HEK293 (cell line): ENCODE measurements around the gene WNK4.

Source experiments
- GFI1B ChIP-seq: fragments of 450-650 bp; formaldehyde crosslinking; IDR thresholded peaks from 2 replicates; pipeline ENCODE4 v1.5.1; 2016; ENCODE audit warnings: missing biosample characterization, missing genetic modification characterization
- TCF7L2 ChIP-seq: IDR thresholded peaks from 2 replicates; pipeline ENCODE4 v1.6.1; 2011; ENCODE audit warnings: low read depth, mild to moderate bottlenecking, inconsistent platforms, low read length, moderate library complexity, borderline replicate concordance
- ZBTB17 ChIP-seq: fragments of 450-650 bp; formaldehyde crosslinking; IDR thresholded peaks from 2 replicates; pipeline ENCODE4 v1.5.1; 2016; ENCODE audit warnings: missing biosample characterization, missing genetic modification characterization
- ZNF114 ChIP-seq: fragments of 450-650 bp; formaldehyde crosslinking; IDR thresholded peaks from 2 replicates; pipeline ENCODE4 v1.5.0; 2017; ENCODE audit warnings: missing biosample characterization, missing genetic modification characterization
- ZNF302 ChIP-seq: fragments of 450-650 bp; formaldehyde crosslinking; IDR thresholded peaks from 2 replicates; pipeline ENCODE4 v1.5.1; 2016; ENCODE audit warnings: missing biosample characterization, missing genetic modification characterization, low read depth
- ZNF561 ChIP-seq: fragments of 450-650 bp; IDR thresholded peaks from 2 replicates; pipeline ENCODE4 v1.5.1; 2018; ENCODE audit warnings: missing biosample characterization, missing genetic modification characterization, borderline replicate concordance
- ZNF677 ChIP-seq: fragments of 450-650 bp; IDR thresholded peaks from 2 replicates; pipeline ENCODE4 v1.5.0; 2018; ENCODE audit warnings: missing biosample characterization, mild to moderate bottlenecking, missing genetic modification characterization, moderate library complexity
- TF ChIP-seq, protein P1 (sequence below): fragments of 450-650 bp; formaldehyde crosslinking; IDR thresholded peaks from 2 replicates; pipeline ENCODE4 v1.5.1; 2016; ENCODE audit warnings: missing biosample characterization, missing genetic modification characterization
- TF ChIP-seq, protein P2 (sequence below): fragments of 450-650 bp; formaldehyde crosslinking; IDR thresholded peaks from 2 replicates; pipeline ENCODE4 v1.5.1; 2016; ENCODE audit warnings: missing biosample characterization, missing genetic modification characterization
- TF ChIP-seq, protein P3 (sequence below): fragments of 450-650 bp; formaldehyde crosslinking; IDR thresholded peaks from 2 replicates; pipeline ENCODE4 v1.5.1; 2016; ENCODE audit warnings: missing biosample characterization, missing genetic modification characterization
- TF ChIP-seq, protein P4 (sequence below): fragments of 450-650 bp; formaldehyde crosslinking; IDR thresholded peaks from 2 replicates; pipeline ENCODE4 v1.5.1; 2016; ENCODE audit warnings: missing biosample characterization, missing genetic modification characterization, low read depth
- TF ChIP-seq, protein P5 (sequence below): fragments of 450-650 bp; formaldehyde crosslinking; conservative IDR thresholded peaks from 2 replicates; pipeline ENCODE4 v1.5.1; 2016; ENCODE audit warnings: low read depth, missing biosample characterization, missing genetic modification characterization

DNA sequence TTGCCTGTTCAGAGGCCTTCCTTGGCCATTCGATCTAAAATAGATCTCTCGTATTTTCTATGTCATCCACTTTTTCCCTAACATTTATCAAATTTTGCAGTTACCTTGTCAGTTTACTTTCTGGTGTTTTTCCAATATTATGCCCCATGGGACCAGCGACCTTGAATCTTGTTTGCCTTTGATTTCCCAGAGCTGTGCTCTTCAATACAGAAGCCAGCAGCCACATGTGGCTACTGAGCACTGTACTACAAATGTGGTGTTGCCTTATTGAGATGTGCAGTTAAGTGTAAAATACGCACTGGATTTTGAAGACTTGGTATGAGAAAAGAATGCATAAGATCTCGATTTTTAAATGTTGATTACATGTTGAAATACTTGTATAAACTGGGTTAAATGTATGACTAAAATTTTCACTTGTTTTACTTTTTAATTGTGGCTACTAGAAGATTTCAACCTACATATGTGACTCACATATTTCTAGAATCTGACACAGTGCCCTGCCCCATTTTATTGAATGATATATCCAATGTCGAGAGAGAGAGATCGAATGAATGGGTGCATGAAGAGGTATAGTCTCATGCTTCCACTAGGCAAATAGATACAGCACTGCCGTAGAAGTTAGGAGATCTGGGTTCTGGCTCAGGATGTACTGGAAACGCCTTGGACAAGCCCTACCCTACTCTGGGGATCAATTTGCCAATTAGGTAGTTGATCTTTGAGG, 52.0 kb downstream of the WNK4 start:
- TF ChIP-seq, protein P1, sequence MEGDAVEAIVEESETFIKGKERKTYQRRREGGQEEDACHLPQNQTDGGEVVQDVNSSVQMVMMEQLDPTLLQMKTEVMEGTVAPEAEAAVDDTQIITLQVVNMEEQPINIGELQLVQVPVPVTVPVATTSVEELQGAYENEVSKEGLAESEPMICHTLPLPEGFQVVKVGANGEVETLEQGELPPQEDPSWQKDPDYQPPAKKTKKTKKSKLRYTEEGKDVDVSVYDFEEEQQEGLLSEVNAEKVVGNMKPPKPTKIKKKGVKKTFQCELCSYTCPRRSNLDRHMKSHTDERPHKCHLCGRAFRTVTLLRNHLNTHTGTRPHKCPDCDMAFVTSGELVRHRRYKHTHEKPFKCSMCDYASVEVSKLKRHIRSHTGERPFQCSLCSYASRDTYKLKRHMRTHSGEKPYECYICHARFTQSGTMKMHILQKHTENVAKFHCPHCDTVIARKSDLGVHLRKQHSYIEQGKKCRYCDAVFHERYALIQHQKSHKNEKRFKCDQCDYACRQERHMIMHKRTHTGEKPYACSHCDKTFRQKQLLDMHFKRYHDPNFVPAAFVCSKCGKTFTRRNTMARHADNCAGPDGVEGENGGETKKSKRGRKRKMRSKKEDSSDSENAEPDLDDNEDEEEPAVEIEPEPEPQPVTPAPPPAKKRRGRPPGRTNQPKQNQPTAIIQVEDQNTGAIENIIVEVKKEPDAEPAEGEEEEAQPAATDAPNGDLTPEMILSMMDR (tag by site-specific recombination), result no peak
- no peak for TF ChIP-seq ZNF302 (tag by site-specific recombination)
- TF ChIP-seq, protein P2, sequence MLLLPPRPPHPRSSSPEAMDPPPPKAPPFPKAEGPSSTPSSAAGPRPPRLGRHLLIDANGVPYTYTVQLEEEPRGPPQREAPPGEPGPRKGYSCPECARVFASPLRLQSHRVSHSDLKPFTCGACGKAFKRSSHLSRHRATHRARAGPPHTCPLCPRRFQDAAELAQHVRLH (tag by site-specific recombination), result no peak
- no peak for TF ChIP-seq TCF7L2
- no peak for TF ChIP-seq ZNF561 (tag by site-specific recombination)
- TF ChIP-seq ZNF677, result no peak
- TF ChIP-seq, protein P3, sequence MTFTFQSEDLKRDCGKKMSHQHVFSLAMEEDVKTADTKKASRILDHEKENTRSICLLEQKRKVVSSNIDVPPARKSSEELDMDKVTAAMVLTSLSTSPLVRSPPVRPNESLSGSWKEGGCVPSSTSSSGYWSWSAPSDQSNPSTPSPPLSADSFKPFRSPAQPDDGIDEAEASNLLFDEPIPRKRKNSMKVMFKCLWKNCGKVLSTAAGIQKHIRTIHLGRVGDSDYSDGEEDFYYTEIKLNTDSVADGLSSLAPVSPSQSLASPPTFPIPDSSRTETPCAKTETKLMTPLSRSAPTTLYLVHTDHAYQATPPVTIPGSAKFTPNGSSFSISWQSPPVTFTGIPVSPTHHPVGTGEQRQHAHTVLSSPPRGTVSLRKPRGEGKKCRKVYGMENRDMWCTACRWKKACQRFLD, result no peak
- TF ChIP-seq, protein P4, sequence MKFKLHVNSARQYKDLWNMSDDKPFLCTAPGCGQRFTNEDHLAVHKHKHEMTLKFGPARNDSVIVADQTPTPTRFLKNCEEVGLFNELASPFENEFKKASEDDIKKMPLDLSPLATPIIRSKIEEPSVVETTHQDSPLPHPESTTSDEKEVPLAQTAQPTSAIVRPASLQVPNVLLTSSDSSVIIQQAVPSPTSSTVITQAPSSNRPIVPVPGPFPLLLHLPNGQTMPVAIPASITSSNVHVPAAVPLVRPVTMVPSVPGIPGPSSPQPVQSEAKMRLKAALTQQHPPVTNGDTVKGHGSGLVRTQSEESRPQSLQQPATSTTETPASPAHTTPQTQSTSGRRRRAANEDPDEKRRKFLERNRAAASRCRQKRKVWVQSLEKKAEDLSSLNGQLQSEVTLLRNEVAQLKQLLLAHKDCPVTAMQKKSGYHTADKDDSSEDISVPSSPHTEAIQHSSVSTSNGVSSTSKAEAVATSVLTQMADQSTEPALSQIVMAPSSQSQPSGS (tag by site-specific recombination), result no peak
- TF ChIP-seq, protein P5, sequence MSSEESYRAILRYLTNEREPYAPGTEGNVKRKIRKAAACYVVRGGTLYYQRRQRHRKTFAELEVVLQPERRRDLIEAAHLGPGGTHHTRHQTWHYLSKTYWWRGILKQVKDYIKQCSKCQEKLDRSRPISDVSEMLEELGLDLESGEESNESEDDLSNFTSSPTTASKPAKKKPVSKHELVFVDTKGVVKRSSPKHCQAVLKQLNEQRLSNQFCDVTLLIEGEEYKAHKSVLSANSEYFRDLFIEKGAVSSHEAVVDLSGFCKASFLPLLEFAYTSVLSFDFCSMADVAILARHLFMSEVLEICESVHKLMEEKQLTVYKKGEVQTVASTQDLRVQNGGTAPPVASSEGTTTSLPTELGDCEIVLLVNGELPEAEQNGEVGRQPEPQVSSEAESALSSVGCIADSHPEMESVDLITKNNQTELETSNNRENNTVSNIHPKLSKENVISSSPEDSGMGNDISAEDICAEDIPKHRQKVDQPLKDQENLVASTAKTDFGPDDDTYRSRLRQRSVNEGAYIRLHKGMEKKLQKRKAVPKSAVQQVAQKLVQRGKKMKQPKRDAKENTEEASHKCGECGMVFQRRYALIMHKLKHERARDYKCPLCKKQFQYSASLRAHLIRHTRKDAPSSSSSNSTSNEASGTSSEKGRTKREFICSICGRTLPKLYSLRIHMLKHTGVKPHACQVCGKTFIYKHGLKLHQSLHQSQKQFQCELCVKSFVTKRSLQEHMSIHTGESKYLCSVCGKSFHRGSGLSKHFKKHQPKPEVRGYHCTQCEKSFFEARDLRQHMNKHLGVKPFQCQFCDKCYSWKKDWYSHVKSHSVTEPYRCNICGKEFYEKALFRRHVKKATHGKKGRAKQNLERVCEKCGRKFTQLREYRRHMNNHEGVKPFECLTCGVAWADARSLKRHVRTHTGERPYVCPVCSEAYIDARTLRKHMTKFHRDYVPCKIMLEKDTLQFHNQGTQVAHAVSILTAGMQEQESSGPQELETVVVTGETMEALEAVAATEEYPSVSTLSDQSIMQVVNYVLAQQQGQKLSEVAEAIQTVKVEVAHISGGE (tag by site-specific recombination), result no peak
- TF ChIP-seq ZNF114 (tag by site-specific recombination), result no peak
- no peak for TF ChIP-seq GFI1B (tag by site-specific recombination)
- TF ChIP-seq ZBTB17 (tag by site-specific recombination), result no peak
